ENCODE data around the gene SPOCK1.

SPOCK1 gene

GRCh38 chr5:137174196-137174595 is 324.9 kb downstream of the SPOCK1 start:
- no peak for TF ChIP-seq CTCF (IDR thresholded peaks at IDR 0.05; ENCODE audit: control insufficient read depth, insufficient read depth, low read depth, low read length, missing control alignments)
- DNase-seq (ENCODE audit: low read depth), result no peak
- H3K4me3 ChIP-seq (ENCODE audit: control insufficient read depth, low read depth, low read length), result no peak overlapping the region

GRCh38 chr5:137172258-137172657 is 326.9 kb downstream of the SPOCK1 start:
- DNase-seq (ENCODE audit: low read depth), result no peak
- TF ChIP-seq CTCF (IDR thresholded peaks at IDR 0.05; ENCODE audit: control insufficient read depth, insufficient read depth, low read depth, low read length, missing control alignments), result no peak
- no peak overlapping the region for H3K4me3 ChIP-seq (ENCODE audit: control insufficient read depth, low read depth, low read length)

- no peak for DNase-seq (ENCODE audit: low read depth)
- TF ChIP-seq CTCF (IDR thresholded peaks at IDR 0.05; ENCODE audit: control insufficient read depth, insufficient read depth, low read depth, low read length, missing control alignments), result no peak
- no peak overlapping the region for H3K4me3 ChIP-seq (ENCODE audit: control insufficient read depth, low read depth, low read length)
These were observed 331.9 kb downstream of the SPOCK1 start for GRCh38 chr5:137167187-137167586.

- no peak for DNase-seq (ENCODE audit: low read depth)
- TF ChIP-seq CTCF (IDR thresholded peaks at IDR 0.05; ENCODE audit: control insufficient read depth, insufficient read depth, low read depth, low read length, missing control alignments), result no peak
These were observed 334.2 kb downstream of the SPOCK1 start for GRCh38 chr5:137164961-137165360.

GRCh38 chr5:137164536-137164935 is 334.6 kb downstream of the SPOCK1 start:
- no peak overlapping the region for H3K4me3 ChIP-seq (ENCODE audit: control insufficient read depth, low read depth, low read length)
- DNase-seq (ENCODE audit: low read depth), result no peak
- no peak for TF ChIP-seq CTCF (IDR thresholded peaks at IDR 0.05; ENCODE audit: control insufficient read depth, insufficient read depth, low read depth, low read length, missing control alignments)

More at GRCh38 chr5:137164961-137165360, 334.2 kb downstream of the SPOCK1 start:
- no peak overlapping the region for H3K4me3 ChIP-seq (ENCODE audit: control insufficient read depth, low read depth, low read length)

- no peak for DNase-seq (ENCODE audit: low read depth)
- no peak for TF ChIP-seq CTCF (IDR thresholded peaks at IDR 0.05; ENCODE audit: control insufficient read depth, insufficient read depth, low read depth, low read length, missing control alignments)
- H3K4me3 ChIP-seq (ENCODE audit: control insufficient read depth, low read depth, low read length), result no peak overlapping the region
These were observed 340.4 kb downstream of the SPOCK1 start for GRCh38 chr5:137158691-137159090.

- DNase-seq (ENCODE audit: low read depth), result no peak
- no peak overlapping the region for H3K4me3 ChIP-seq (ENCODE audit: control insufficient read depth, low read depth, low read length)
- TF ChIP-seq CTCF (IDR thresholded peaks at IDR 0.05; ENCODE audit: control insufficient read depth, insufficient read depth, low read depth, low read length, missing control alignments), result no peak
These were observed 342.9 kb downstream of the SPOCK1 start for GRCh38 chr5:137156180-137156579.
